ENCODE results near the gene SPDL1. TPM values are rescaled to one million over a fixed set of nuclear protein-coding genes. Genes with fewer than 3 reads are reported as not detected.

Gene SPDL1
- total and polyA plus RNA-seq, 2 of the 4 experiments (the other 2 are of a cell fraction): 18.8 to 29.4 TPM

GRCh38 chr5:169548315-169548714, 35.3 kb upstream of the SPDL1 start:
- Histone ChIP-seq H2AFZ (replicated peaks; ENCODE audit: low read length, poor library complexity) (no peak overlapping the region), H4K5ac (ENCODE audit: low read depth, low read length) (no peak overlapping the region), H4K20me1 (ENCODE audit: insufficient read depth, low read length) (no peaks in the 10 kb centered on the region), H2AK9ac (replicated peaks; ENCODE audit: low read depth, low read length, poor library complexity) (no peak overlapping the region), H2BK15ac (ENCODE audit: low read depth, low read length) (no peak overlapping the region), H3K9me1 (ENCODE audit: insufficient read depth, low read length) (no peaks in the 10 kb centered on the region), H2AK5ac (ENCODE audit: low read depth, low read length) (no peak overlapping the region), H2BK20ac (ENCODE audit: low read depth, low read length) (no peak overlapping the region), H4K91ac (ENCODE audit: insufficient read depth, low read depth, low read length) (no peak overlapping the region), H3K18ac (ENCODE audit: low read depth, low read length) (no peak overlapping the region), H3K79me1 (ENCODE audit: low read depth in 1 of 2, low read length in 2 of 2) (no peaks in the 10 kb centered on the region), H3K9ac (ENCODE audit: low read depth, low read length) (no peak overlapping the region), H2BK120ac (ENCODE audit: low read depth, low read length) (no peak overlapping the region), H3K56ac (ENCODE audit: extremely low read depth, insufficient read depth, low read length) (no peak overlapping the region), H3K4me3 (ENCODE audit: insufficient read depth, low read depth, low read length) (no peak overlapping the region), H3K14ac (replicated peaks; ENCODE audit: low read depth, low read length) (no peak overlapping the region), H3K4me1 (ENCODE audit: control insufficient read depth, insufficient read depth, low read length) (no peaks in the 10 kb centered on the region), H3K9me3 (ENCODE audit: control insufficient read depth, insufficient read depth, low read length) (no peaks in the 10 kb centered on the region), H3K27me3 (ENCODE audit: control insufficient read depth, insufficient read depth, low read length) (no peaks in the 10 kb centered on the region; the same call in 1 of the 2 replicates), H4K8ac (ENCODE audit: low read depth in 2 of 2, low read length in 2 of 2) (no peak overlapping the region), H2BK5ac (ENCODE audit: low read depth, low read length, poor library complexity, severe bottlenecking) (no peak overlapping the region), H3K27ac (ENCODE audit: insufficient read depth, low read length) (no peak overlapping the region), H3K23ac (ENCODE audit: low read depth, low read length) (no peak overlapping the region), H3K4me2 (ENCODE audit: low read depth, low read length) (no peak overlapping the region), H3K4ac (ENCODE audit: low read depth, low read length) (no peak overlapping the region), H3K36me3 (ENCODE audit: control insufficient read depth, insufficient read depth, low read length) (no peaks in the 10 kb centered on the region)
- dilution Hi-C loops (cut with HindIII; ENCODE audit: low sequenced_read_pairs, unreplicated experiment): no loop called here
- ChIA-PET POLR2A (ENCODE audit: unreplicated experiment) (no interaction called here), CTCF (interaction anchor here (1.7 kb wide), 1 partner anchor 561 kb away, joined by 10 read pairs; no protein-coding TSS in a partner anchor)
- in situ Hi-C loops (cut with MboI; ENCODE audit: low sequenced_read_pairs): no loop called here
- peak; percentile 46 for ATAC-seq (ENCODE audit: low read depth)
- 17% methylated on average over 1 of the region's 1 CpG; no CpG with 5 or more reads in 1 of the 2 experiments for WGBS, 2 experiments (ENCODE audit: extremely low coverage in 2 of 2, insufficient read length in 1 of 2)
- peak; percentile 24 for DNase-seq
- TF ChIP-seq, protein P1, sequence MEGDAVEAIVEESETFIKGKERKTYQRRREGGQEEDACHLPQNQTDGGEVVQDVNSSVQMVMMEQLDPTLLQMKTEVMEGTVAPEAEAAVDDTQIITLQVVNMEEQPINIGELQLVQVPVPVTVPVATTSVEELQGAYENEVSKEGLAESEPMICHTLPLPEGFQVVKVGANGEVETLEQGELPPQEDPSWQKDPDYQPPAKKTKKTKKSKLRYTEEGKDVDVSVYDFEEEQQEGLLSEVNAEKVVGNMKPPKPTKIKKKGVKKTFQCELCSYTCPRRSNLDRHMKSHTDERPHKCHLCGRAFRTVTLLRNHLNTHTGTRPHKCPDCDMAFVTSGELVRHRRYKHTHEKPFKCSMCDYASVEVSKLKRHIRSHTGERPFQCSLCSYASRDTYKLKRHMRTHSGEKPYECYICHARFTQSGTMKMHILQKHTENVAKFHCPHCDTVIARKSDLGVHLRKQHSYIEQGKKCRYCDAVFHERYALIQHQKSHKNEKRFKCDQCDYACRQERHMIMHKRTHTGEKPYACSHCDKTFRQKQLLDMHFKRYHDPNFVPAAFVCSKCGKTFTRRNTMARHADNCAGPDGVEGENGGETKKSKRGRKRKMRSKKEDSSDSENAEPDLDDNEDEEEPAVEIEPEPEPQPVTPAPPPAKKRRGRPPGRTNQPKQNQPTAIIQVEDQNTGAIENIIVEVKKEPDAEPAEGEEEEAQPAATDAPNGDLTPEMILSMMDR (conservative IDR thresholded peaks at IDR 0.05; ENCODE audit: low read depth, low read length): peak; percentile 48
- peak; percentile 36 for TF ChIP-seq SMC3 (IDR thresholded peaks at IDR 0.05; ENCODE audit: low read depth, low read length)
- peak; percentile 62 for TF ChIP-seq RAD21 (IDR thresholded peaks at IDR 0.05; ENCODE audit: low read length)
- no peak for TF ChIP-seq RFX5 (IDR thresholded peaks at IDR 0.05; ENCODE audit: low read depth, low read length)
- TF ChIP-seq, protein P2, sequence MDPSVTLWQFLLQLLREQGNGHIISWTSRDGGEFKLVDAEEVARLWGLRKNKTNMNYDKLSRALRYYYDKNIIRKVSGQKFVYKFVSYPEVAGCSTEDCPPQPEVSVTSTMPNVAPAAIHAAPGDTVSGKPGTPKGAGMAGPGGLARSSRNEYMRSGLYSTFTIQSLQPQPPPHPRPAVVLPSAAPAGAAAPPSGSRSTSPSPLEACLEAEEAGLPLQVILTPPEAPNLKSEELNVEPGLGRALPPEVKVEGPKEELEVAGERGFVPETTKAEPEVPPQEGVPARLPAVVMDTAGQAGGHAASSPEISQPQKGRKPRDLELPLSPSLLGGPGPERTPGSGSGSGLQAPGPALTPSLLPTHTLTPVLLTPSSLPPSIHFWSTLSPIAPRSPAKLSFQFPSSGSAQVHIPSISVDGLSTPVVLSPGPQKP (IDR thresholded peaks at IDR 0.05; ENCODE audit: borderline replicate concordance, low read depth, low read length): no peak
- no peak for TF ChIP-seq NFE2L2 (IDR thresholded peaks at IDR 0.05; ENCODE audit: low read depth, low read length)
- TF ChIP-seq MXI1 (IDR thresholded peaks at IDR 0.05; ENCODE audit: borderline replicate concordance, low read depth, low read length): no peak
- TF ChIP-seq MAZ (IDR thresholded peaks at IDR 0.05; ENCODE audit: borderline replicate concordance, low read depth, low read length): no peak
- intact Hi-C loops (cut with micrococcal nuclease): loop anchor here (1.0 kb wide), 2 partner anchors 561 to 869 kb away; no protein-coding TSS in a partner anchor
- BruUV-seq (replicated peaks): no TSS peak

Data from IMR-90 (cell line).